Amniotic stem cell (primary cell): ENCODE measurements around the gene DNAJB6.
"Not testable (repeated sequence)": the region's sequence is repeated elsewhere in the genome, so short reads cannot be mapped to it uniquely, and the experiment has no call there.

ENCODE experiments used
- DNase-seq: peaks from one replicate; lab custom pipeline; 2025; lab: John Stamatoyannopoulos, UW

DNAJB6 gene

DNA sequence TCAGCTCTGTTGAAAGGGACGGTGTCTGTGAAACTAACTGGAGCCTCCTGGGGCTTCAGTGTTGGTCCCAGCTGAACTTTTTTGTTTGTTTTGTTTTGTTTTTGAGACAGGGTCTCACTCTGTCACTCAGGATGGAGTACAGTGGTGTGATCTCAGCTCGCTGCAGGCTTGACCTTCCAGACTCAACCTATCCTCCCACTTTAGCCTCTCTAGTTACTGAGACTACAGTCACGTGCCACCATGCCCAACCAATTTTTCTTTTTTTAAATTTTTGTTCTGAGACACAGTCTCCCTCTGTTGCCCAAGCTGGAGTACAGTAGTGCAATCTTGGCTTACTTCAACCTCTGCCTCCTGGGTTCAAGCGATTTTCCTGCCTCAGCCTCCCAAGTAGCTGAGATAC, 13.4 kb upstream of the DNAJB6 start:
- DNase-seq: no peak

DNA sequence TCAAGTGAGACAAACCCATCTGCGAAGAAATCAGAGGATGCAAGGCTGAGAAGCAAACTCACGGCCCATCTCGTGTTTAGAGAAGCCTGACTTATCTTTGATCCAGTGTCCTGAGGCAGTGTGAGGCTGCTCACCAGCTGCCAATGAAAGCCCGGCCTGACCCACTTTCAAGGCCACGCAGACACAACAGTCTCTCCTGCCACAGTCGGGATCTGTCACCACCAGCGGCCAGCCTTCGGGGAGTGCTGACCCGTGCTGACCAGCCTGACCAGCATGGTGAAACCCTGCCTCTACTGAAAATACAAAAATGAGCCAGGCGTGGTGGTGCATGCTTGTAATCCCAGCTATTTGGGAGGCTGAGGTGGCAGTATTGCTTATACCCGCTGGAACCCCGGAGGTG, 7.4 kb upstream of the DNAJB6 start:
- no peak for DNase-seq

DNA sequence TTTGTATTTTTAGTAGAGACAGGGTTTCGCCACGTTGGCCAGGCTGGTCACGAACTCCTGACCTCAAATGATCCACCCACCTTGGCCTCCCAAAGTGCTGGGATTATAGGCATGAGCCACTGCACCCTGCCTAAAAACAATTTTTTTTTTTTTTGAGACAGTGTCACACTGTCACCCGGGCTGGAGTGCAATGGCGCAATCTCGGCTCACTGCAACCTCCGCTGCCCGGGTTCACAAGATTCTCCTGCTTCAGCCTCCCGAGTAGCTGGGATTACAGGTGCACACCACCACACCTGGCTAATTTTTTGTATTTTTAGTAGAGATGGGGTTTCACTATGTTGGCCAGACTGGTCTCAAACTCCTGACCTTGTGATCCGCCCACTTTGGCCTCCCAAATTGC, 6.2 kb upstream of the DNAJB6 start:
- not testable (repeated sequence) for DNase-seq

DNA sequence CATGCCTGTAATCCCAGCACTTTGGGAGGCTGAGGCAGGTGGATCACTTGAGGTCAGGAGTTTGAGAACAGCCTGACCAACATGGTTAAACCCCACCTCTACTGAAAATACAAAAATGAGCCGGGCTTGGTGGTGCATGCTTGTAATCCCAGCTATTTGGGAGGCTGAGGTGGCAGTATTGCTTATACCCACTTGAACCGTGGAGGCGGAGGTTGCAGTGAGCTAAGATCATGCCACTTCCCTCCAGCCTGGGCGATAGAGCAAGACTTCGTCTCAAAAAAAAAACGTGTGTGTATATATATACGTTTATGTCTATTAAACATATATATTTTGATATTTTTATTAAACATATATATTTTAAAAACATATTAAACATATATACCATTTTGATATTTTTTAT, 5.8 kb upstream of the DNAJB6 start:
- DNase-seq: not testable (repeated sequence)

- no peak for DNase-seq
Observed at GRCh38 chr7:157335236-157335635, 1.6 kb upstream of the DNAJB6 start.

- no peak for DNase-seq
Observed at GRCh38 chr7:157335991-157336382, 817 bp upstream of the DNAJB6 start.

GRCh38 chr7:157337316-157338149, 729 bp downstream of the DNAJB6 start:
- DNase-seq: peak; percentile 30

DNA sequence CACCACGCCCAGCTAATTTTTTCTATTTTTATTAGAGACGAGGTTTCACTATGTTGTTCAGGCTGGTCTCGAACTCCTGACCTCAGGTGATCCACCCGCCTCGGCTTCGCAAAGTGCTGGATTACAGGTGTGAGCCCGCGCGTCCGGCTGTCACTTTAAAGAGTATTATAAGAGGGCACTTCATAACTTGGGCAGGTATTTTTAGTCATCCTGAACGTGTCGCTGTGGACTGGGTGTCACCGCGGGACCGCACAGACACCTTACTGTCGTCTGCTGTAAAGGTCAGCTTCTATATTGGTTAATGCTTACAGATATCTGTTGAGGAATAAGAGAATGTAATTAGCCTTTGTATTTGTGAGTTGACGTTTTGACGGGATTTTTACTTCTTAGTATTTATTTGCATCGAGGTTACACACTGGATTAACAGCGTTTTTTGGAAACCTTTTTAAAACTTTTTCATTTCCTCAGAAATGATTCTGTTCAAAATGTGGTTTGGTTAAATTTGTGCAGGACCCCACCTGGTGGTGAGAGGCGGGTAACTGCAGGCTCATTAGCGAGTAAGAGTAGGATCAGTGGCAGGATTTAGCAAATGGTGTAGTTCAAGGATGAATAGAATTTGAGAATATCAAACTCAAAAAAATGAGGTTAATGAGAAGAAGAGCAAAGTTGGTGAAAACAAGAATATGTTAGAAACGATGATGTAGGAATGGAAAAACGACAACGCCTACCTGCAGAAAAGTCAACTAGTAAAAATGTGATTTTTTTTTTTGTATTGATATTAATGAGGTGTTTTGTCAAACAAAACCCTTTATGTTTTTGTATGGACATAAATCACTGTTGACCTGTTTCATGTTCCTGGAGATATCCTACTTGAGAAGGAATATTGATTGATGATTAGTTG, 3.2 kb downstream of the DNAJB6 start:
- peak; percentile 28 for DNase-seq

- DNase-seq: peak; percentile 15
Observed at GRCh38 chr7:157347217-157347904, 10.6 kb downstream of the DNAJB6 start.

- no peak for DNase-seq
Observed at GRCh38 chr7:157348548-157348947, 11.7 kb downstream of the DNAJB6 start.

- DNase-seq: no peak
Observed at GRCh38 chr7:157352516-157352915, 15.7 kb downstream of the DNAJB6 start.

DNA sequence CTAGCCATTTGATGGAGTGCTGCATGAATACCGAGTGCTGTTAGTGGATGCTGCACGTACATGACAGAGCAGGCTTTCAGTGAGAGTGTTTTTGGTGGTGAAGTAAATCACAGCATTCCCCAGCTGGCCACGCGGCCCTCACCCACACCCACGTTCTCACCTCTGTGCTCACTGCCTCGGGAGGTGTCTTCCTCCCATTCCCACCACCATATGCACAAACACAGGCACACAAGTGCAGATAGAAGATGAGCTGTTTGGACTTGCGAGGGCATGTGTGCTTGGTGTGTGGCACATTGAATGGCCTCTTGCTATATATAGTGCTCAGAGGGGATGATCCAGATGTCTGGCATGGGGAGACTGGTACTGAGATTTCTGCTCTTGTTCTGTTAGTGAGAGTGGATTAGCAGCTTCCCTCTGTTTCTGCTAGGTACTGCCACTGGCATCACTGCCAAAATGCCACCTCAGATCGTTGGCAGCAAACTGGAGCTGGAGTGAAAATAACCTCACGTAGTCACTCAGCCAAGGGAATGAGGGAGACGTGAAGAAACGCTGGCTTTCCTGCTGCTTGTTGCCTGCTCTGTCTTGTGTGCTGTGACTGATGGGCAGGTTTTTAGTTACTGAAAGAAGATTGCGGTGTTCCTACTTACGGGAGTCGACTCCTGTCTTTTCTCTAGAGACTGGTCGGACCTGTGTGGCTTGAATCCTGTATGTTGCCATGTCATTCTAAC, 19.1 kb downstream of the DNAJB6 start:
- no peak for DNase-seq

DNA sequence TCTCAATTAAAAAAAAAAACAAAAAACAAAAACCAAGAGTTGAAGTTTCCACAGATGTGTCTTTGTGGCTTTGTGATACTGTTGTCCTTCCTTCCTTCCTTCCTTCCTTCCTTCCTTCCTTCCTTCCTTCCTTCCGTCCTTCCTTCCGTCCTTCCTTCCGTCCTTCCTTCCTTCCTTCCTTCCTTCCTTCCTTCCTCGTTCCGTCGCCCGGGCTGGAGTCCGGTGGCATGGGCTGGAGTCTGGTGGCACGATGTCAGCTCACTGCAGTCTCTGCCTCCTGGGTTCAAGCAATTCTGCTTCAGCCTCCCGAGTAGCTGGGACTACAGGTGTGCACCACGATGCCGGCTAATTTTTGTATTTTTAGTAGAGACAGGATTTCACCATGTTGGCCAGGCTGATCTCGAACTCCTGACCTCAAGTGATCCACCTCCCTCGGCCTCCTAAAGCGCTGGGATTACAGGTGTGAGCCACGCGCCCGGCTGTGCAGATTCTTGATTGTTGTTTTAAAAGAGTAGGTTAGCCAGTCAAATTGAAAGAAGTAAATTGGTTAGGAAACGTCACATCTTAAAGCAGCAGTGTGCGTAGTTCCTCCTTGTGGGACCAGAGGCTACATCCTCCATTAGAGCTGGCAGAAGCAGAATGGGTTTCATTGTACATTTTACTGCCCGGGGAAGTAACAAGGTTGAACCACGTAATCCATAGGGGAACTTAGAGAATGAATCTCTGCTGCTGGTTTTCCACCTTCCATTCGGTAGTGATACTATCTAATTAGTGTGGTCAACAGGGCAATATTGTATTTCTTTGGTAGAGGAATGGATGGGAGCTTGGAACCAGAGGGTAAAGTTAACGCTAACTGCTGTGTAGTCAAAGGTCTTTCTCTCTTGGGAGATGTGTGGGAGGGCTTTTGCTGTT, 20.6 kb downstream of the DNAJB6 start:
- no peak for DNase-seq

GRCh38 chr7:157358041-157358752, 21.4 kb downstream of the DNAJB6 start:
- no peak for DNase-seq

DNA sequence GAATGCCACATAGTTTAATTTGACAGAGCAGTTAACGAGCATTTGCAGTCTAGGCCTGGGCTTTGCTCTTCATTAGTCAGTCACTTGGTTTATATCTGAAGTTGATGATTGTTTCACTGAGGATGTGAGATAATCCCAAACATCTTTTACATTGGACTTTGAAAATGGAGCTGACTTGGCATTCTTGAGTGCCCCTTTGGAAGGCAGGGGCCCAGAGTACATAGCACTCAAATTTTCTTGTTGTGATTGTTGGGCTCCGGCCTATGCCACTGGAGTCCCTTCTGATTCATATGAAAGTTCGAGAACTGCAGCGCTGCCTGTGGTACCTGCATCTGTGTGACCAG, 21.9 kb downstream of the DNAJB6 start:
- no peak for DNase-seq

- no peak for DNase-seq
Observed at GRCh38 chr7:157359581-157359980, 22.8 kb downstream of the DNAJB6 start.

- DNase-seq: no peak
Observed at GRCh38 chr7:157360483-157361025, 23.8 kb downstream of the DNAJB6 start.

DNA sequence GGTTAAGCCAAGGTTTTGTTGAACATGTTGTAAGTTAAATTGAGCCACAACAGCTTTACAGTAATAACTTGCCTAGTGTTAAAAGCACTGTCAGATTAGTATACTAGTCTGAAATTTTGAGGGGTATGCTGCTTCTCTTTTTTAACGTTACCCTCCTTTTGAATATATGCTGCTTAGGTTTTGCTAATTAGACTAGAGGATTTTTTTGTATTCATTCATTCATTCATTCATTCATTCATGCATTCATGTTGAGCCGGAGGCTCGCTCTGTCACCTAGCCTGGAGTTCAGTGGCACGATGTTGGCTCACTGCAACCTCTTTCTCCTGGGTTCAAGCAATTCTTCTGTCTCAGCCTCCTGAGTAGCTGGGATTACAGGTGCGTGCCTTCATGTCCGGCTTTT, 24.7 kb downstream of the DNAJB6 start:
- DNase-seq: no peak

- DNase-seq: no peak
Observed at GRCh38 chr7:157362729-157363128, 25.9 kb downstream of the DNAJB6 start.

- no peak for DNase-seq
Observed at GRCh38 chr7:157366722-157367121, 29.9 kb downstream of the DNAJB6 start.
